Mesodermal cell (in vitro differentiated cells): Measurements from ENCODE around the gene SF3A2.
"Not testable (repeated sequence)": the region's sequence is repeated elsewhere in the genome, so short reads cannot be mapped to it uniquely, and the experiment has no call there.

ENCODE experiments used
- H3K27ac ChIP-seq: 2 replicates; pipeline ENCODE4 v1.7.0; 2013; ENCODE audit warnings: mild to moderate bottlenecking, low read depth, low read length, moderate library complexity; ENCODE audit not compliant: severe bottlenecking
- H3K36me3 ChIP-seq: 2 replicates; pipeline ENCODE4 v1.7.1; 2013; ENCODE audit warnings: mild to moderate bottlenecking, low read length, moderate library complexity; ENCODE audit not compliant: control insufficient read depth, insufficient read depth
- H3K4me1 ChIP-seq: one replicate; pipeline ENCODE4 v1.7.1; 2013; ENCODE audit warnings: mild to moderate bottlenecking, low read length; ENCODE audit not compliant: insufficient read depth, control insufficient read depth, poor library complexity, severe bottlenecking
- H3K4me3 ChIP-seq: 2 replicates; pipeline ENCODE4 v1.7.0; 2013; ENCODE audit warnings: low read length, control low read depth, mild to moderate bottlenecking; ENCODE audit not compliant: insufficient read depth, poor library complexity, severe bottlenecking; ENCODE audit errors: extremely low read depth
- H3K9me3 ChIP-seq: 2 replicates; pipeline ENCODE4 v1.7.1; 2013; ENCODE audit warnings: mild to moderate bottlenecking, low read length, moderate library complexity; ENCODE audit not compliant: control insufficient read depth
- WGBS, 2 experiments: methylation state at CpG; one replicate each; pipeline ENCODE4 v1.1.5; 2013; ENCODE audit warnings: missing lambda C conversion rate in 2 of 2; ENCODE audit not compliant: insufficient coverage in 2 of 2; 5-methylcytosine and 5-hydroxymethylcytosine counted together

The SF3A2 gene

DNA sequence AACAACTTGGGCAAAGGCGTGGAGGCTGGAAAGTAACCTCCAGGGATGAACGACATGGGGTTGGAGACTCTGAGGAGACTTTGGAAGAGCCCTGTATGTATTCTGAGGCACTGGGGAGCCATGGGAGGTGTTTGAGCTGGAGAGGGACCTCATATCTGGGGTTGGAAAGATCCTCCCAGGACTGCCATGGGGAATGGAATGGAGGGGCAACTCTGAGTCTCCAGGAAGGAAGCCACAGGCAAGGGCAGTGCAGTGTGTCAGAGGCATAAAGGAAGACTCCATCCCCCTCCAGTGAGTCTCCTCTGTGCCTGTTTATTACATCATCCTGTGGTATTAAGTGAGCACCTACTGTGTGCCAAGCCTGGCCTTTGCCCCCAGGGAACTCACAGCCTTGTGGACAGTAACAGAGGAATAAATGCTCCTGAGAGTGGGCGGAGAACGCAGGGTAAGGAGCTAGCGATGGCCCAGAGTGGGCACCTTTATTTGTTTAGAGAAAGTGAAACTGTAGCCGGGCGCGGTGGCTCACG lies 37.6 kb downstream of the SF3A2 start:
- Histone ChIP-seq H3K27ac (no peak overlapping the region), H3K4me1 (peaks cover 17% of the 10 kb centered on the region), H3K4me3 (peak overlapping the region; percentile 14), H3K36me3 (peaks cover 53% of the 10 kb centered on the region), H3K9me3 (no peaks in the 10 kb centered on the region)
- WGBS, 2 experiments = 92 to 94% methylated on average over 5 to 9 of the region's 9 CpGs

- H3K4me1 ChIP-seq = peaks cover 17% of the 10 kb centered on the region
- H3K36me3 ChIP-seq = peaks cover 53% of the 10 kb centered on the region
- no peak overlapping the region for H3K4me3 ChIP-seq
- H3K27ac ChIP-seq = no peak overlapping the region
- 70 to 74% methylated on average over 13 to 15 of the region's 16 CpGs for WGBS, 2 experiments
- H3K9me3 ChIP-seq = no peaks in the 10 kb centered on the region
These were observed 38.4 kb downstream of the SF3A2 start for GRCh38 chr19:2274931-2275535.

DNA sequence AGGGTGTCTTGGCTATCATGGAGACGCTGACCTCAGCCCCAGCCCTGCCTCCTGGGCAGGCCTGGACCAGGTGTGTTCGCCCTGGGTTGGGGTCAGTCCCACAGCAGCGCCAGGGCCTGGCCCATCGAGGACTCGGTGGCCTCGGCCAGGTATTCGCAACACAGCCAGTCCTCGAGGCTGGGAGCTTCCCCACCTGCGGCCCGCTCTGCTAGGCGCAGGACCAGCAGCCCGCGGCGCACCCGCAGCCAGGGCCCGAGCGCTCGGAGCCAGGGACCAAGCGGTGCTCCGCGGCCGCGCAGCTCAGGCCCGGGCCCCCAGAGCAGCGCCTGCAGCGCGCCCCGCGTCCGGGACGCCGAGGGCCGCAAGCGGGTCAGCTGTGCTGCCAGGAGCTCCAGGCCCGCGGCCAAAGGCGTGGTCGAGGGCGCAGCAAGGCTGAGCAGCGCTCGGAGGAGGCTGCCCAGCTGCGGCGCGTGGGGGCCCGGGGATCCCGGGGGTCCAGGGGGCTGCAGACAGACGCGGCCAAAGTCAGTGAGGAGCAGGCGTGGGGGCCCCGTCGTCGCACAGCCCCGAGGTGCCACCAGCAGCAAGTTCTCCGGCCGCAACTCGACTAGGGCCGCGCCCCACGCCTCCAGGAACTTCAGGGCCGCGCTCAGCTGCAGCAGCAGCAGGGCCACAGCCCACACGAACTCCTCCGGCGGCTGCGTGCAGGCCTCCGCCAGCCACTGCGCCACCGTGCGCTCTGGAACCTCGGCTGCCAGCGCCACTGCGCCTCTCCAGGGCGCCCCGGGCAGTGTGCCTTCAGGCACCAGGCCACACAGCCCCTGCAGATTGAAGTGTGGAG lies 39.2 kb downstream of the SF3A2 start:
- 94 to 98% methylated on average over 64 to 74 of the region's 74 CpGs for WGBS, 2 experiments
- Histone ChIP-seq H3K27ac (no peak overlapping the region), H3K9me3 (no peaks in the 10 kb centered on the region), H3K4me3 (no peak overlapping the region), H3K36me3 (peaks cover 51% of the 10 kb centered on the region), H3K4me1 (peaks cover 17% of the 10 kb centered on the region)

DNA sequence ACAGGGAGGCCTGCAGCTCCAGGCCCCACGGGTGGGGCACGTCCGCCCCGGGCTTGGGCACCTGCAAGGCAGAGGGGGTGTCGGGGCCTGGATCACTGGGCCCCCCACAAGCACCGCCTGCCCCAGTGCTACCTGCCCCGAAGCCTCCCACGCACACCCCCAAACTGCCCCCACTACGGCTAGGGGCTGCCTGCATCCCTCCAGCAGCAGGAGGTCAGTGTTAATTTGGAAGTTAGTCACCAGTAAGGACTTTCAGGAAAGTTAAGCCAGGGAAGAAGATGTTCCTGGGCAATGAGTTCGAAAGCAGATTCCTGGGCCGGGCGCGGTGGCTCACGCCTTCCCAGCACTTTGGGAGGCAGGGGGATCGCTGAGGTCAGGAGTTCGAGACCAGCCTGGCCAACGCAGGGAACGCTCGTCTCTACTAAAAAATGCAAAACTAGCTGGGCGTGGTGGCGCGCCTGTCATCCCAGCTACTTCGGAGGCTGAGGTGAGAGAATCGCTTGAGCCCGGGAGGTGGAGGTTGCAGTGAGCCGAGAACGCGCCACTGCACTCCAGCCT lies 39.9 kb downstream of the SF3A2 start:
- no peaks in the 10 kb centered on the region for H3K9me3 ChIP-seq
- WGBS, 2 experiments = 93 to 96% methylated on average over 20 to 21 of the region's 28 CpGs
- H3K4me3 ChIP-seq = no peak overlapping the region
- H3K27ac ChIP-seq = no peak overlapping the region
- H3K4me1 ChIP-seq = peaks cover 17% of the 10 kb centered on the region
- peaks cover 44% of the 10 kb centered on the region for H3K36me3 ChIP-seq

- Histone ChIP-seq H3K27ac (no peak overlapping the region), H3K9me3 (no peaks in the 10 kb centered on the region), H3K4me3 (no peak overlapping the region), H3K4me1 (peaks cover 13% of the 10 kb centered on the region), H3K36me3 (peaks cover 39% of the 10 kb centered on the region)
- WGBS, 2 experiments = 88 to 93% methylated on average over 8 of the region's 9 CpGs
These were observed 40.5 kb downstream of the SF3A2 start for GRCh38 chr19:2277138-2277537.

GRCh38 chr19:2278459-2279158 lies 42.0 kb downstream of the SF3A2 start:
- 93 to 94% methylated on average over 23 to 29 of the region's 33 CpGs for WGBS, 2 experiments
- Histone ChIP-seq H3K4me1 (peaks cover 5% of the 10 kb centered on the region), H3K9me3 (no peaks in the 10 kb centered on the region), H3K4me3 (no peak overlapping the region), H3K27ac (no peak overlapping the region), H3K36me3 (peaks cover 25% of the 10 kb centered on the region)

DNA sequence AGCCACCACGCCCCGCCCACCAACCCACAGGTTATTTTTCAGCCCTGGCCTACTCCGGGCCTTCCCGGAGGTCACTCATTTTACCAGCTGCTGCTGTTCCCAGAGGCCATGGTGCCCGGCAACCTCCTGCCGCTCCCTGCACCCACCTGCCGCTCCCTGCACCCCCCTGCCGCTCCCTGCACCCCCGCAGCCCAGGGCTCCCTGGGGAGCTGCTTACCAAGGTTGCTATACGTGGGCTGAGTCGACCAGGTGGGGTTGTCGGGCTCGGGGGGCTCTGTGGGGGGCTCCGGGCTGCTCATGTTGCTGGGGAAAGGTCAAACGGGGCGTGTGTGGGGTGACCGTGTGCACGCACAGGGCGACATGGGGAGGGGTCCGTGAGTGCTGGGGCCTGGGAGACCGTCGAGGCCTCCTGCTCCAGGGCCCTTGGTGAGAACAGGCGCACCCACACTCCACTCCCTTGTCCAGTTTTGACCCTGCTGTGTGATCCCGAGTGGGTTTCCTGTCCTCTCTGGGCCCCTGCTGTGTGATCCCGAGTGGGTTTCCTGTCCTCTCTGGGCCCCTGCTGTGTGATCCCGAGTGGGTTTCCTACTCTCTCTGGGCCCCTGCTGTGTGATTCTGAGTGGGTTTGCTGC lies 44.1 kb downstream of the SF3A2 start:
- H3K4me1 ChIP-seq = no peaks in the 10 kb centered on the region
- H3K4me3 ChIP-seq = no peak overlapping the region
- no peaks in the 10 kb centered on the region for H3K9me3 ChIP-seq
- no peak overlapping the region for H3K27ac ChIP-seq
- WGBS, 2 experiments = 83 to 86% methylated on average over 22 to 25 of the region's 26 CpGs
- H3K36me3 ChIP-seq = peaks cover 11% of the 10 kb centered on the region

GRCh38 chr19:2281265-2282061 lies 44.8 kb downstream of the SF3A2 start:
- peak overlapping the region; percentile 23 for H3K4me3 ChIP-seq
- WGBS, 2 experiments = 20 to 40% methylated on average over 2 to 5 of the region's 16 CpGs
- not testable (repeated sequence) for H3K9me3 ChIP-seq

GRCh38 chr19:2282062-2282861 lies 45.6 kb downstream of the SF3A2 start, which contains the start of gene PEAK3:
TSS of gene PEAK3 (minus strand) at chr19:2282175. CDS start at chr19:2280931, 1,244 bp downstream.
- Histone ChIP-seq H3K36me3 (no peaks in the 10 kb centered on the region), H3K4me3 (peak within 1 kb of the TSS; percentile 23), H3K9me3 (no peaks in the 10 kb centered on the region), H3K27ac (no peak within 1 kb of the TSS), H3K4me1 (no peaks in the 10 kb centered on the region)
- 4 to 5% methylated on average over 22 to 27 of the region's 41 CpGs for WGBS, 2 experiments

More at GRCh38 chr19:2281265-2282061, 44.8 kb downstream of the SF3A2 start:
- H3K36me3 ChIP-seq, H3K27ac ChIP-seq, H3K4me1 ChIP-seq: not testable (repeated sequence)
